ENCODE results near the gene AVPR2.

AVPR2 gene

GRCh38 chrX:153871946-153872878 is 32.3 kb upstream of the AVPR2 start:
- no peak for DNase-seq

GRCh38 chrX:153873282-153874084 is 31.0 kb upstream of the AVPR2 start:
- no peak for DNase-seq

- DNase-seq = no peak
Observed at GRCh38 chrX:153874085-153874365, 30.4 kb upstream of the AVPR2 start.

GRCh38 chrX:153874366-153875125 is 29.9 kb upstream of the AVPR2 start:
- no peak for DNase-seq

- no peak for DNase-seq
Observed at GRCh38 chrX:153875391-153876111, 28.9 kb upstream of the AVPR2 start.

- no peak for DNase-seq
Observed at GRCh38 chrX:153876112-153876491, 28.4 kb upstream of the AVPR2 start.

- no peak for DNase-seq
Observed at GRCh38 chrX:153877571-153878261, 26.8 kb upstream of the AVPR2 start.

GRCh38 chrX:153878345-153878744 is 26.1 kb upstream of the AVPR2 start:
- DNase-seq = no peak

GRCh38 chrX:153878969-153879653 is 25.4 kb upstream of the AVPR2 start:
- DNase-seq = no peak

- DNase-seq = no peak
Observed at GRCh38 chrX:153879741-153880439, 24.6 kb upstream of the AVPR2 start.

- DNase-seq = no peak
Observed at GRCh38 chrX:153880440-153880815, 24.0 kb upstream of the AVPR2 start.

- DNase-seq = no peak
Observed at GRCh38 chrX:153881281-153881680, 23.2 kb upstream of the AVPR2 start.

GRCh38 chrX:153882086-153882498 is 22.4 kb upstream of the AVPR2 start:
- DNase-seq = no peak

- no peak for DNase-seq
Observed at GRCh38 chrX:153882557-153882956, 21.9 kb upstream of the AVPR2 start.

- no peak for DNase-seq
Observed at GRCh38 chrX:153883163-153883843, 21.2 kb upstream of the AVPR2 start.

- no peak for DNase-seq
Observed at GRCh38 chrX:153884136-153884535, 20.3 kb upstream of the AVPR2 start.

GRCh38 chrX:153884590-153884989 is 19.9 kb upstream of the AVPR2 start:
- no peak for DNase-seq

- DNase-seq = no peak
Observed at GRCh38 chrX:153885208-153885787, 19.2 kb upstream of the AVPR2 start.

GRCh38 chrX:153885968-153886903 is 18.2 kb upstream of the AVPR2 start, which contains the start of gene L1CAM:
Gene L1CAM (minus strand): TSS chrX:153886173. CDS start chrX:153875836, 10,337 bp downstream.
- no peak for DNase-seq
